GM19372 (cell line): ENCODE results near the gene DNMBP.
"Not testable (repeated sequence)": the region's sequence is repeated elsewhere in the genome, so short reads cannot be mapped to it uniquely, and the experiment has no call there.

ENCODE experiments used
- ATAC-seq: cut with Tn5 transposase; IDR thresholded peaks from one replicate; pipeline ENCODE4 v1.9.1; 2021; ENCODE audit warnings: mild to moderate bottlenecking, low read depth, moderate library complexity; ENCODE audit not compliant: unreplicated experiment

The DNMBP gene

DNA sequence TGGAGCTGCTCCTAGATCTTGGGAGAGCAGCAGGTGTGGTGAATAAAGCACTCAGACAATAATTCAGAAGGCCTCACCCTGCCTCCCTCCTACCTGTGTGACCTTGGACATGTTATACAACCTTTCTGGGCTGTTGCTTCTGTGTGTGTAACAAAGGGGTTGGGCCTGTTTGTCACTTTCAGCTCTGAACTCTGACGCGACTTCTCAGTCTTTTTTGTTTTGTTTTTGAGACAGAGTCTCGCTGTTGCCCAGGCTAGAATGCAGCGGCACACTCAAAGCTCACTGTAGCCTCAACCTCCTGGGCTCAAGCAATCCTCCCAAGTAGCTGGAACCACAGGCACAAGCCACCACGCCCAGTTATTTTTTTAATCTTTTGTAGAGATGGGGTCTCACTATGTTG lies 89.3 kb downstream of the DNMBP start:
- ATAC-seq = no peak

DNA sequence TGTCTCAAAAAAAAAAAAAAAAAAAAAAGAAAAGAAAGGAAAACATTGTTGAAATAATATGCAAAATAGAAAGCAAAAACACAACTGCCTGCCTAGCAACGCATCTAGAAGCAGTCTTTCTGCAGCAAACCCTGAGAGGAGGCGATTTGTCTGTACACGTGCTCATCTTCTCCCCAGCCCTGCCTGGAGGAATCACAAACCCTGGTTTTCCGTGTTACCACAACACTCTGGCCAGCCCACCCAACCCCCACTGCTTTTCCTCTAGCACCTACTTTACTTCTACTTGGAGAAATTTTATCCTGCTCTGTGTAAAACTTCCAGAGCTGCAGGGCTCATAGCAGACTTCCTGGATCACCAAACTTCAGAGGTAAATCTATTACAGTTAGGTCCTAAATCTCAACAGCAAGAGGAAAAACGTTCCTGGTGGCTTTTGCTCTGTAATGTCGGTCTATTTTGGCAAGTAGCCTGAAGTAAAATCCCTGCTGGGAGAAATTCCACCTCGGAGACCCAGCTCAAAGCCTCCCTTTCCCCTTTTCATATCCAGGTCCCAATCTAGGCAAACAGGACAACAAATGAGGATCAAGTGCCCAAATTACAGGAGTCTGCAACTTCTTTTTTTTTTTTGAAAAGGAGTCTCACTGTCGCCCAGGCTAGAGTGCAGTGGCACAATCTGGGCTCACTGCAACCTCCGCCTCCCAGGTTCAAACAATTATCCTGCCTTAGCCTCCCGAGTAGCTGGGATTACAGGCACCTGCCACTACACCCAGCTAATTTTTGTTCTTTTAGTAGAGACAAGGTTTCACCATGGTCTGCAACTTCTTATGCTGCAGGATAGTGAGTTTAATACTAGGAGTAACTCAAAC lies 91.6 kb downstream of the DNMBP start:
- ATAC-seq = no peak

DNA sequence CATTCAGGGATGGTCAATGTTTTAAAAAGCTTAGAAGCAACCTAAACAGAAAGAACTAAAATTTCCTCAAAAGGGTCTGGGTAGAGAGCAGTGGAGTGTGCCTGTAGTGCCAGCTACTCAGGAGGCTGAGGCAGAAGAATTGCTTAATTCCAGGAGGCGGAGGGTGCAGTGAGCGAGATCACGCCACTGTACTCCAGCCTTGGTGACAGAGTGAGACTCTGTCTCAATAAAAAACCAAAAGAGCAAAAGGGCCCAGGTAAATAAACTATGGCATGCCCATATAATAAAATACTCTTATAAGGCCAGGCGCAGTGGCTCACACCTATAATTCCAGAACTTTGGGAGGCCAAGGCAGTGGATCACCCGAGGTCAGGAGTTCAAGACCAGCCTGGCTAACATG lies 93.0 kb downstream of the DNMBP start:
- no peak for ATAC-seq

DNA sequence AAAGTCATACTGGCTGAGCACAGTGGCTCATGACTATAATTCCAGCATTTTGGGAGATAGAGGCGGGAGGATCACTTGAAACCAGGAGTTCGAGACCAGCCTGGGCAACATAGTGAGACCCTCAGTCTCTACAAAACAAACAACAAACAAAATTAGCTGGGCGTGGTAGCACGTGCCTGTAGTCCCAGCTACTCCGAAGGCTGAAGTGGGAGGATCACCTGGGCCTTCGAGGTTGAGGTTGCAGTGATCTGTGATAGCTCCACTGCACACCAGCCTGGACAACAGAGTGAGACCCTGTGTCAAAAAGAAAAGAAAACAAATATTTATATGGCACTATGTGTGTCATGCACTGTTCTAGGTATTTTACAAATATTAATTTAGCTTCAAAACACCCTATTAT lies 94.3 kb downstream of the DNMBP start:
- ATAC-seq = no peak

DNA sequence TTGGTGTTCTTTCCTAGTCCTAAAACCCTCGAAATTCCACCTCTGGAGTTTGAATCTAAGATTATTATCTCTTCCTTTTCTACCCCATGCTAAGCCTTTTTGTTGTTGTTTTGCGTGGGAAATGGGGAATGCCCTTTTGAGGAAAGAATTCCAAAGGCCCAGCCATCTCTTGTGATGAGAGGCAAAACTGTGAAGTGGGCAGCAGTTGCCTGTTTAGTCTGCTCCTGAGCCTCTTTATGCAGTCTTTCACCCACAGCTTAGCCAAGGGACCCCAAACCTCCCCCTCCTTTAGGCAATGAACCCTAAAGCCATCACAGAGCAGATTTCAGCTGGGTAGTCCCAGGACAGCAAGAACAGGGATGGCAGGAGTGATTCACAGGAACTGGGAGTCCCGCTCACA lies 95.5 kb downstream of the DNMBP start:
- no peak for ATAC-seq

DNA sequence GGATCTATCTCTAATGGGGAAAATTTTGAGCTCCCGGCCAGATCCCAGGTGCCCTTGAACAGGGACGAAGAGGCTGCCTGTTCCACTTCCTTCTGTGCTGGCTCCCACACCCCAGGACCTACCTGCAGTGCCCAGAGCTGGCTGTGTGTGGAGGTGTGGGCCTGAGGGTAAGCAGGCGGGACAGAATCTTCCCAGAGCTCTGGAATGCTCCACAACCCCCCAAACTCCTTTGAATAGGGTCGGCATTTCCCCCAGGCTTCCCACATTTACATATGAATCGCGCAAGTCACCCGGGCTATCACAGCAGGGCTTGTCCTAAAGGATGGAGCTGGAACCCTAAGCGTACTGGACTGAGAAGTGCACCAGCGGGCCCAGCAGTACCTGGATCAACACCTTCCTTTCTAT lies 95.9 kb downstream of the DNMBP start:
- no peak for ATAC-seq

DNA sequence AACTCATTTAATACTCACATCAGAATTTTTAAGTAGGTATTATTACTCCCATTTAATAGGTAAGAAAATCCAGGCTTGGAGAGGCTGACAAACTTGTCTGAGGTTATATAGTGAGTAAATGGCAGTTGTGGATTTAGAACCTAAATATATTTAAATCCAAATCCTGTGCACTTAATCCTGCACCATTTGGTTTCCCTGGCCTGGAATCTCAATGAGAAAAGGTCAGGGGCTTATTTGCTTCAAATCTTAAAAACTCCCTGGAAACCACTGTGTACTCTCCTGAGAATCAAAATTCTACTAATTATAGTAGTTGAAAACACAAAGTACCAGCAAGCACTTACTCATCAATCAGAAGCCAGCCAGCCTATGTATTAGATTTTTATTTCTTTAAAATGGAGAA lies 97.7 kb downstream of the DNMBP start:
- ATAC-seq = no peak

DNA sequence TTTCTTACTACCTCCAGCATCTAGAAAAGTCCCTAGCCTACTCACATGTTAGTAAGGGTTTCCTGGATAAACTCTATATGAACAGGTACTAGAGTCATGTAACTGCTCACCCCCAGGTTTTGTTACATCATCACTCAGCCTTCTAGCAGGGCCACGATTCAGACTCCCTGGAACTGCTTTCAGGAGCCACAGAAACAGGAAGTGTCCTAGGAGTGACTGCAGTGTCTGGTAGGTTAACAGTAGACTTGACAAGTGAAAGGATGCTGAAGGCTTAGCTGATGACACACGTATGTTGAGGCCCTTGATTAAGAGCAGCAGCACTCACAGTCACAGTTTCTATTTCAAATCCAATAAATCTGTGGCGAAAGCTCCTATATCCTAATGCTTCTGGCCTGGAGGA lies 101.2 kb downstream of the DNMBP start:
- no peak for ATAC-seq

DNA sequence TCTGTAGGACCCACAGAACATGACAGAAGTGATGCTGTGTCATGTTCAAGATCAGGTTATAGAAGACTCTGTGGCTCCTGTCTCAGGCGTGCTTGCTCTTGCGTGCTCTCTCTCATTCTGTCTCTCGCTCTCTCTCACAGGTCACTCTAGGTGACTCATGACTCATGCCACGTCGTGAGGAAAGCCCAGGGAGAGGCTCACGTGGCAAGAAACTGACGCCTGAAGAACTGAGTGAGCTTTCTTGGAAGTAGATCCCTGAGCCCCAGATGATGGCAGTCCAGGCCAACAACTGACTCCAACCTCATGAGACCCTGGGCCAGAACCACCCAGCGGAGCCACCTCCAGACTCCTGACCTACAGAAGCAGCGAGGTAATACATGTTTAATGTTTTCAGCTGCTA lies 103.3 kb downstream of the DNMBP start:
- no peak for ATAC-seq

DNA sequence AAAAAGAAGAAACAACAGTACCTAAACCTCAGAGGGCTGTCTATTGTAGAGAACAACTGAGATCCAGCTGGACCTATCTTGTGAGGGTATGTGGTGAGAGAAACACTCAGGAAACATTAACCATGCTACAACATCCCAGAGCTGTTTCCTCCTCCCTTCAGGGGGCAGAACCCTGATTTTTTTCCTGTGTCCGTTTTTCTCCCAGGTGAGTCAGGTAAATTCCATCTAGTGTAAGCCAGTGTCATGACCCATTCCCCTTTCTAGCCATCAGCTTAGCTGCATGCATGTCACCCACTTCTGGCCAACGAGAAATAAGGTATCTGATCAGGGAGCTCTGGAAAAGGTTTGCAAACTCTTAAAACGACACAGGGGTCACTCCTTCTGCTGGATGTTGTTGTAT lies 103.8 kb downstream of the DNMBP start:
- ATAC-seq = no peak

DNA sequence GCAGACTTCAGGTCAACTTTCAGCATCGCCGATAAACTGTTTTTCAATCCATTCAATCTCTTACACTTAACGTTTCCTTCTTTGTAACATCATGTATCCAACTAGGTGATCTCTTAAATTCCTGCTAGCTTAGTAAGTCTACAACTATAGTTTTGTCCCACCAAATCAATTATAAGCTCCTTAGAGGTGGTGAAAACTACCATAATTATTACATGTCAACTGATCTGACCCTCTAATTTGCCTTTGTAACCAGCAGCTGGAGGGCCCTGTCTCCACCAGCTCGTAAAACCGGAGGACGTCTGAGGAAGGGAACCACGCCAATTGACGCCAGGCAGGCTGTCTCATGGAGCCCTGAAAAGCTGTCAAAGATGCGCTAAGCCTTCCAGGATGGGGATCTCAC lies 113.9 kb downstream of the DNMBP start:
- ATAC-seq = no peak

DNA sequence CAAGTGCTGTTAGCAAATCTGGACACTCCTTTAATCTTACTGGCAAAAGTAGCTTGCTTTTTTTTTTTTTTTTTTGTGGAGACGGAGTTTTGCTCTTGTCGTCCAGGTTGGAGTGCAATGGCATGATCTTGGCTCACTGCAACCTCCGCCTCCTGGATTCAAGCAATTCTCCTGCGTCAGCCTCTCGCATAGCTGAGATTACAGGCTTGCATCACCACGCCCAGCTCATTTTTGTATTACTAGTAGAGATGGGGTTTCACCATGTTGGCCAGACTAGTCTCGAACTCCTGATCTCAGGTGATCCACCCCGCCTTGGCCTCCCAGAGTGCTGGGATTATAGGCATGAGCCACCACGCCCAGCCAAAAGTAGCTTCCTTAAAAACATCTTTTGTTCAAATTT lies 114.7 kb downstream of the DNMBP start:
- not testable (repeated sequence) for ATAC-seq

DNA sequence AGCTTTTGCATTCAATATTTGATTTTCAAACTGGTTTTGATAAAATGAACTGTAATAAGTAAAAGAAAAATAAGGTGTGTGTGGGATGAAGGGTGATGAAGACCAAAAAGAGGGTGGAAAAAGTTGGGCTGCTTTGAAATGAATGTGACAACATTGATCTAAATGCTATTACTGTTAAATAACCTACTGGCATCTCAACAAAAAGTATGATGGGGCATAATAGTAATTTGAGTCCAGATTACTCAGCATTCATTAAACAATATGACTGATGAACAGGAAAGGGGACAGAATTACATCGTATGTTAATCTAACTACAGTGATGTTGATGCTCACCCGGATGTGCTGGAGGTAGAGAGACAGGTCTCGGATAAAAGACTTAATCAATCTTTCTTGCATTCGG lies 115.1 kb downstream of the DNMBP start:
- ATAC-seq = no peak

DNA sequence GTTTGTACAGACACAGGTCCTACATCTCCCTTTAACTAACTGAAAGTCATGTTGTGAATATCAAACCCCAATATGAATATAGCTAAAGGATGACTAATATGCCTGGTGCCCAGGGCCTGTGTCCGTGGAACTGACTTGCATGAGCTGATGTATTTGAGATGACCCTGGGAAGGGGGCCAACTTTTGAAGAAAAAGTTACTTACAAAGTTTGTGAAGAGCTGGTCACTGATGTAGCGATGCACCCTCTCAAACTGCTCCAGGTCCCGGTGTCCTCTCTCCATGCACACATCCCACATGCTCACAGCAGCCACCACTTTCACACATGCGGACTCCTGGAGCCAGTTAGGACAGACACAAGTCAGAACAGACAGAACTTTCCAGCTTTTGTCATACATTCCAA lies 121.1 kb downstream of the DNMBP start:
- ATAC-seq = no peak

DNA sequence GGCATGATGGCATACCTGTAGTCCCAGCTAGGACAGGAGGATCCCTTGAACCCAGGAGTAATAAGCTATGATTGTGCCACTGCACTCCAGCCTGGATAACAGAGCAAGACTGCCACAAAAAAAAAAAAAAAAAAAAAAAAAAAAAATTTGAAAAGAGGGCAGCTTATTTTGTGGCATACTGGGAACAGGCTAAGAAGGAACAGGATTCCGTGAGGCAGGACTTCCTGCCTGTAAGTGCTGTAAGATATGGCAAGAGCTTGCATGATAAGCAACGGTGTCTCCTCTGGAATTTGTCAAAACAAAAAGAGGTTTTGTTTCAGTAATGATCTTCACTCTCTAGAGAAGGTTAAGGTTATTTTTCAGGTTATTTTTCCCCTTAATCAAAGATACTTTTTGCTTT lies 126.2 kb downstream of the DNMBP start:
- no peak for ATAC-seq

DNA sequence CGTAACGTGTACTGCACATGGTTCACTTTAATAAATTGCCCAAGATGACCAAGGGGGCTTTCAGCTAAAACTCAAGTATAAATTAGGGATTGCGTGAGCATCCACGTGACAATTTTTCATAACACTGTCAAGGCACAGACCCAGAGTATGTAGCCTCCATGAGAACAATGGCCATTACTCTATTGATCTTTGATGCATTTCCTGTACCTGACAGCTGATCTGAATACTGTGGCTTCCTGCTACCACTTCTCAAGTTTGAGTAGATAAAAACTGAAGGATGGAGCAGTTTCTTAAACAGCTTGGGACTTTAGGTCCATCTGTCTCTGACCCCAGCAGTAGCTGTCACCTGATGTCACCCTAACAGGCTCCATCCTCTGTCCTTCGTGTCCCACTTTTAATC lies 128.4 kb downstream of the DNMBP start:
- ATAC-seq = no peak

DNA sequence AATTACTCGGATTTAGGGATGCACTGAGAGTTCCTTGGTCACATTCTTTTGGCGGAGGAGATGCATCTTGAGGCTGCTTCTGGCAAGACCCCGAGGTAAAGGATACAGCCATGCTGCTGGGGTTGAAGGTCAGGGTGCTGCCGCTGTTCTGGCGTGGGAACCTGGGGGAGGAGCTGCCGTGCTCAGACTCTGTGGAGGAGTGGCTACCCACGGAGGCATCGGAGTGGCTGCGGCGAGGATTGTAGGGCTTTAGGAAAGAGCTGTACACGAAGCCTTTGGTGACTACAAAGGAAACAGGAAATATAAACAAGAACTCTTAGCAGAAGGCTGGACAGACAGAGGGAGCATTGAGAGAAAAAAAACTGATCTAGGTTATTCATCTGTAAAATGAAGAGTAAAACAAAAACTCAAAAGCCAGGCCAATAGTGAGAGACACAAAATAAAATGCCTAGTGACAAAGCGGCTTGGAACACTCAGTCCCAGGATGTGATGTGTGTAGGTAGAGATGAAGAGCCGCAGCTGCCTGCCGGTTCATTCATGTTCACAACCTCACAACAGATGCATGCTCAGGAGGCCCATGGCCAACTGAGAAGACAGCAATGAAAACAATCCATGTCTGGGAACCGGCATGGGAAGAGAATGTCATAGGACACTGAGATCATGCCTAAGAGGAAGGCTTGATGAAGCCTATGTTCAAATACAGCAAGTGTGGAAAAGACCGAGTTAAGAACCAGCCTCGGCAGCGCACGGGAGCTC lies 129.5 kb downstream of the DNMBP start:
- ATAC-seq = no peak

DNA sequence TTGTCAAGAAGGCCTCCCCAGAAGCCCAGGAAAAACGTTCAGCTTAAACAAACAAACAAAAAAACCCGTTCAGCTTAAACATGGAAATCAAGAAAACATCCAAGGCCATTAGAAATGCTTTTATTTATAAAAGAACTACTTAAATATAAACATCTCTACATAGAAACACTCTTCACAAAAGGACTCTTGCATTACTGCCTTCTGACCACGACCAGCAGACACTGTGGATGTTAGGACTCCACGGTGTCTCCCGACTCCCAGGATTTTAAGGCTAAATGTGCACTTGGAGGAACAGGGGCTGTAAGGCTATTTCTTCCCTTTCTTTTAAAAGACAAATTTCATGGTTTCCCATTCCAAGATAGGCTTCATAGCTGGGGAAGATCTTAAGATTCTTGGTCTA lies 134.3 kb downstream of the DNMBP start:
- ATAC-seq = no peak

DNA sequence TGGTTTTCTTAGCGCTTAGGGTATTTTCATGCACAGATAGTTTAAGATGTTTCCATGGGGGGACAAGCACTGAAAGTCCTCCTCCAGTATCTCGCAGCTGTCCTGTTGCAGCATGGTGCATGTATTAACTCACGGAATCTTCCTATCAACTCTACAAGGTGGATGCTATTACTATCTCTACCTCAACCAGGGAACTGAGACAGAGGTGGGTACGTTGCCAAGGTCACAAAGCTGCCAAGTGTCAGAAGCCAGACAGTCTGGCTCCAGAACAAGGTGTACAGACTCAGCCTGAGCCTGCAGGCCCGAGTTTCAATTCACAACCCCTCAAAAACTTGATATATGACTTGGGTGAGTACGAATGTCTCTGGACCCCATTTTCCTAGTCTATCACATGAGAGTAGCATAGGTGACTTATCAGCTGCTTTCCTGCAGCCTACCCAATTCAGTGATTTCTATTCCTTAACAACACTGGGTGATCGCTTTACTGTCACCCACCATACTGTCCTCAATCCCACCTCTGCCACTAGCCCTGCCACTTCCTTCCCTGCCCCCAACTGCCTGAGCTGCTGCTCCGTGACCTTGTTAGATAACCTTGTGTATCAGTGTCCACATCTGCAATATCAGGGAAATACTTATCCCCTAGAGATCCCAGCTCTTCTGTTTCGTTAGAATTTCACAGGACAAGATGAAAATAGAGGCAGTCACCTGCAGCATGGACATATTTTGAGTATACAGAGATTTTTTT lies 135.2 kb downstream of the DNMBP start:
- no peak for ATAC-seq

DNA sequence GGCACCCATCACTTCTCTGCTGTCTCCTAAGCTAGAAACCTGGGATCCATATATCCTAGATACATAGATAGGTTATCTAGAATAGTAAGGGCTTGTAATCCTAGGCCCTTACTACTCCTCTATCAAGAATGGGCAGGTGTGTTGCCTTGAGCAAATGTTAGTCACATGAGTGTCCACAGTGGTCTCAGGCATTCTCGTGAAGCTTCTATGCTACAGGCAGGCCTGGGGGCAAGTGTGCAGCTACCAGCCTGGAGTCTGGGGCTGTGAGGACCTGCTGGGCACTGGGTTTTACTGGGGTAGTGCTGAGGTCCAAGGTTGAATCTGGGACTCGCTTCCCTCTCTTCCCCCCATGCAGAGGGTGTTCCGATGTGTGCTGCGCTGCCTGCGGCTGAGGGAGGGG lies 135.9 kb downstream of the DNMBP start:
- no peak for ATAC-seq
